ENCODE measurements around the gene WDR82. TPM values are rescaled to one million over a fixed set of nuclear protein-coding genes. Genes with fewer than 3 reads are reported as not detected.
A peak's percentile ranks its signal among the peaks of the same experiment; 100 is the strongest.

WDR82 gene
- total and polyA plus RNA-seq, 2 of the 8 experiments (the other 6 are each of a cell fraction or from before 2014, with no cell fraction given) = 33.5 to 82.7 TPM

DNA sequence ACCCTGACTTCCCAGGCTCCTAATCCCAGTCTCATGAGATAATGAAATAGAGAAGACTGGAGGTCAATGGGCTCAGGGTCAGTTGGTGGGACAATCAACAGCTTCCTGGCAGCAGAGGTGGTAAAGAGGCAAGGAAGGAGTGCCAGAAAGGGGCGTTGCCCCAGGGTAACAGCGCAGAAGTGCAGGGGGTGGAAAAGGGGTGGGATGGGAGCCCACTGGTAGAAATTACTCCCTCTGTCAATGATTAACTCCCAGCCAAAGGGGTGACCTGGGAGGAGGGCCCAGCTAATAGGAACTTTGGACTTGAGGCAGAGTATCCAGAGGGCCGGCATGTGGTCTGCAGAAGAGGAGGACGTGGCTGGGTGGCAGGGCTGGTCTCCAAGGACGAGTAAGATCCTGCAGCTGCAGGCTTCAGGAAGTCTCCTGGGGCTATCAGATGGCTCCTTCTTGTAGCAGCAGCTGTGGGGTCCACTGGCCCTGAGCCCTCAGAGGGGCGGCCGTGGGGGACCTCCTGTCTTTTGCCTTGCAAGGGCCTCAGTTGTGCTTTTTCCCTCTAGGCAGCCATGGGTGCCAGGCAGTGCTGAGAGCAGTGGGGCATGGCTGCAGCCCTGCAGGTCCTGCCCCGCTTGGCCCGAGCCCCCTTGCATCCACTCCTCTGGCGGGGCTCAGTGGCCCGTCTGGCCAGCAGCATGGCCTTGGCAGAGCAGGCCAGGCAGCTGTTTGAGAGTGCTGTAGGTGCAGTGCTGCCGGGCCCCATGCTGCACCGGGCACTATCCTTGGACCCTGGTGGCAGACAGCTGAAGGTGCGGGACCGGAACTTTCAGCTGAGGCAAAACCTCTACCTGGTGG, 11.5 kb upstream of the WDR82 start:
- Histone ChIP-seq H3K9me3 (ENCODE audit: insufficient read depth in 2 of 2, low read depth in 1 of 2, low read length in 1 of 2) (no peaks in the 10 kb centered on the region), H2BK120ac (replicated peaks; ENCODE audit: low read depth, low read length) (no peak overlapping the region), H4K91ac (replicated peaks; ENCODE audit: insufficient read length, low read length) (no peak overlapping the region), H3K14ac (ENCODE audit: insufficient read length) (no peak overlapping the region), H3K79me2 (ENCODE audit: control insufficient read depth in 1 of 2, insufficient read depth in 2 of 2, low read length in 2 of 2) (no peaks in the 10 kb centered on the region), H2BK15ac (ENCODE audit: low read length) (no peak overlapping the region), H3K27me3 (replicated peaks in 1 of 4; ENCODE audit: control insufficient read depth in 3 of 4, extremely low read depth in 1 of 4, insufficient read depth in 3 of 4, low read length in 3 of 4) (no peaks in the 10 kb centered on the region), H4K8ac (ENCODE audit: extremely low read depth, insufficient read depth, low read length) (no peak overlapping the region), H3K4me2 (ENCODE audit: insufficient read depth in 1 of 2, low read depth in 2 of 2, low read length in 2 of 2) (no peak overlapping the region), H2AK5ac (ENCODE audit: low read depth, low read length) (no peak overlapping the region), H3K9ac (replicated peaks in 1 of 4; ENCODE audit: extremely low read depth in 1 of 4, low read depth in 3 of 4, low read length in 3 of 4) (no peak overlapping the region), H3K56ac (replicated peaks; ENCODE audit: insufficient read length, low read depth, low read length) (no peak overlapping the region), H2BK20ac (ENCODE audit: low read length) (no peak overlapping the region), H3K4me1 (replicated peaks in 1 of 4; ENCODE audit: control insufficient read depth in 3 of 4, insufficient read depth in 4 of 4, low read length in 3 of 4) (peaks cover 0 to 3% (median 1%) of the 10 kb centered on the region in 4 experiments; a peak in 4 of 7 replicates), H3K36me3 (ENCODE audit: control insufficient read depth in 2 of 4, insufficient read depth in 4 of 4, low read length in 3 of 4) (no peaks in the 10 kb centered on the region), H4K5ac (ENCODE audit: insufficient read length, low read depth, low read length) (no peak overlapping the region), H2BK5ac (ENCODE audit: low read depth, low read length) (no peak overlapping the region), H4K20me1 (replicated peaks in 1 of 2; ENCODE audit: control insufficient read depth in 1 of 2, insufficient read depth in 2 of 2, low read length in 2 of 2) (no peaks in the 10 kb centered on the region), H3K27ac (ENCODE audit: low read depth, low read length) (no peak overlapping the region), H3K18ac (ENCODE audit: extremely low read depth, low read length) (no peak overlapping the region), H2BK12ac (ENCODE audit: low read depth, low read length) (no peak overlapping the region), H3K23ac (ENCODE audit: insufficient read length) (no peak overlapping the region), H3K79me1 (ENCODE audit: low read depth, low read length) (no peaks in the 10 kb centered on the region; the same call in 1 of the 2 replicates), H3K4ac (replicated peaks; ENCODE audit: insufficient read length, low read depth, low read length) (no peak overlapping the region), H3K4me3 (ENCODE audit: extremely low read depth in 1 of 4, insufficient read depth in 2 of 4, low read depth in 3 of 4, low read length in 4 of 4) (no peak overlapping the region), H2AFZ (ENCODE audit: low read length) (no peak overlapping the region), H3K23me2 (ENCODE audit: low read depth, low read length) (peaks cover 5% of the 10 kb centered on the region; the same call in 1 of the 2 replicates)
- FAIRE-seq = no peak
- ChIA-PET CTCF (ENCODE audit: partially characterized antibody) (interaction anchor here (0.8 to 15.3 kb wide), 21 partner anchors 8 to 157 kb away, joined by 3 to 198 read pairs (median 5); partner anchors contain the start of gene TWF2), POLR2A (ENCODE audit: partially characterized antibody) (interaction anchor here (1.1 to 6.5 kb wide), 7 partner anchors 10 to 160 kb away, joined by 4 to 76 read pairs (median 6); partner anchors contain the start of gene WDR82)
- DNase-seq (ENCODE audit: low read depth in 1 of 2, low spot score in 2 of 2) = no peak
- 90% methylated on average over 15 of the region's 15 CpGs; no CpG with 5 or more reads in 1 of the 2 experiments for WGBS, 2 experiments (ENCODE audit: extremely low coverage in 1 of 2, insufficient coverage in 1 of 2, insufficient read length in 1 of 2, insufficient replicate concordance in 2 of 2, low coverage in 1 of 2, low lambda C conversion rate in 2 of 2, missing lambda C conversion rate in 1 of 2)
- TF ChIP-seq SIX5 (IDR thresholded peaks at IDR 0.05; ENCODE audit: low read depth, low read length) = no peak
- no peak for TF ChIP-seq TCF12 (IDR thresholded peaks at IDR 0.05; ENCODE audit: low read depth, low read length)
- TF ChIP-seq, protein P1, sequence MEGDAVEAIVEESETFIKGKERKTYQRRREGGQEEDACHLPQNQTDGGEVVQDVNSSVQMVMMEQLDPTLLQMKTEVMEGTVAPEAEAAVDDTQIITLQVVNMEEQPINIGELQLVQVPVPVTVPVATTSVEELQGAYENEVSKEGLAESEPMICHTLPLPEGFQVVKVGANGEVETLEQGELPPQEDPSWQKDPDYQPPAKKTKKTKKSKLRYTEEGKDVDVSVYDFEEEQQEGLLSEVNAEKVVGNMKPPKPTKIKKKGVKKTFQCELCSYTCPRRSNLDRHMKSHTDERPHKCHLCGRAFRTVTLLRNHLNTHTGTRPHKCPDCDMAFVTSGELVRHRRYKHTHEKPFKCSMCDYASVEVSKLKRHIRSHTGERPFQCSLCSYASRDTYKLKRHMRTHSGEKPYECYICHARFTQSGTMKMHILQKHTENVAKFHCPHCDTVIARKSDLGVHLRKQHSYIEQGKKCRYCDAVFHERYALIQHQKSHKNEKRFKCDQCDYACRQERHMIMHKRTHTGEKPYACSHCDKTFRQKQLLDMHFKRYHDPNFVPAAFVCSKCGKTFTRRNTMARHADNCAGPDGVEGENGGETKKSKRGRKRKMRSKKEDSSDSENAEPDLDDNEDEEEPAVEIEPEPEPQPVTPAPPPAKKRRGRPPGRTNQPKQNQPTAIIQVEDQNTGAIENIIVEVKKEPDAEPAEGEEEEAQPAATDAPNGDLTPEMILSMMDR (IDR thresholded peaks at IDR 0.05; ENCODE audit: control extremely low read depth in 1 of 3, insufficient read depth in 1 of 3, low read depth in 1 of 3, low read length in 3 of 3) = peak in 1 of 3 experiments; percentile 22; a peak in 2 of 4 replicates
- TF ChIP-seq SP2 (IDR thresholded peaks at IDR 0.05; ENCODE audit: low read length) = no peak
